Natural killer cell treated with Interleukin-12 subunit alpha and Interleukin-12 subunit beta and Interleukin-15 and Interleukin-18, amount 100 ng/mL, for 72 hours (primary cell): ENCODE data around the gene TTC24. TPM values are rescaled to one million over a fixed set of nuclear protein-coding genes. Genes with fewer than 3 reads are reported as not detected.

Experiments
- total RNA-seq, 2 donors: library from RNA; stranded (reverse); gene quantifications; one replicate each; pipeline ENCODE4 v1.2.3, GENCODE V29; 2022

Gene TTC24
- total RNA-seq, 2 donors from 2014 or later, result 1.8 to 2.2 TPM

Other genes with a start within 250 kb of the TTC24 start
- 100 to 1,000 TPM; 299 to 338 TPM for gene CCT3, start 241.4 kb upstream of the TTC24 start, total RNA-seq
- not detected for gene TSACC, start 241.2 kb upstream of the TTC24 start, total RNA-seq
- gene RHBG, start 210.5 kb upstream of the TTC24 start, total RNA-seq, result not detected
- 10 to 100 TPM; 48.1 to 62.2 TPM for gene MEF2D, start 78.9 kb upstream of the TTC24 start, total RNA-seq
- gene IQGAP3, start 7.2 kb upstream of the TTC24 start, total RNA-seq, result 1 to 10 TPM; 3.4 to 6.4 TPM
- 10 to 100 TPM; 54.0 to 67.5 TPM for gene NAXE, start 12.1 kb downstream of the TTC24 start, total RNA-seq
- gene GPATCH4, start 21.8 kb downstream of the TTC24 start, total RNA-seq, result 100 to 1,000 TPM in 1 of 2 donors, 10 to 100 TPM in 1; 47.9 to 135 TPM
- gene HAPLN2, start 39.7 kb downstream of the TTC24 start, total RNA-seq, result not detected
- gene BCAN, start 62.4 kb downstream of the TTC24 start, total RNA-seq, result under 1 TPM; 0.36 to 0.67 TPM
- gene NES, start 97.7 kb downstream of the TTC24 start, total RNA-seq, result not detected
- gene CRABP2, start 125.9 kb downstream of the TTC24 start, total RNA-seq, result 1 to 10 TPM; 2.4 to 4.6 TPM
- 10 to 100 TPM; 33.0 to 37.4 TPM for gene METTL25B, start 148.7 kb downstream of the TTC24 start, total RNA-seq
- 10 to 100 TPM; 67.5 to 97.5 TPM for gene ISG20L2, start 149.0 kb downstream of the TTC24 start, total RNA-seq
- 10 to 100 TPM; 52.9 to 71.2 TPM for gene MRPL24, start 161.4 kb downstream of the TTC24 start, total RNA-seq
- gene HDGF, start 172.0 kb downstream of the TTC24 start, total RNA-seq, result 100 to 1,000 TPM; 208 to 308 TPM
- 100 to 1,000 TPM in 1 of 2 donors, 10 to 100 TPM in 1; 86.2 to 116 TPM for gene PRCC, start 187.8 kb downstream of the TTC24 start, total RNA-seq
- gene SH2D2A, start 237.1 kb downstream of the TTC24 start, total RNA-seq, result 100 to 1,000 TPM; 153 to 188 TPM